ENCODE measurements around the gene RPRD1B. TPM values are rescaled to one million over a fixed set of nuclear protein-coding genes. Genes with fewer than 3 reads are reported as not detected.

RPRD1B gene
- total RNA-seq, 1 donor, result 36.3 TPM

DNA sequence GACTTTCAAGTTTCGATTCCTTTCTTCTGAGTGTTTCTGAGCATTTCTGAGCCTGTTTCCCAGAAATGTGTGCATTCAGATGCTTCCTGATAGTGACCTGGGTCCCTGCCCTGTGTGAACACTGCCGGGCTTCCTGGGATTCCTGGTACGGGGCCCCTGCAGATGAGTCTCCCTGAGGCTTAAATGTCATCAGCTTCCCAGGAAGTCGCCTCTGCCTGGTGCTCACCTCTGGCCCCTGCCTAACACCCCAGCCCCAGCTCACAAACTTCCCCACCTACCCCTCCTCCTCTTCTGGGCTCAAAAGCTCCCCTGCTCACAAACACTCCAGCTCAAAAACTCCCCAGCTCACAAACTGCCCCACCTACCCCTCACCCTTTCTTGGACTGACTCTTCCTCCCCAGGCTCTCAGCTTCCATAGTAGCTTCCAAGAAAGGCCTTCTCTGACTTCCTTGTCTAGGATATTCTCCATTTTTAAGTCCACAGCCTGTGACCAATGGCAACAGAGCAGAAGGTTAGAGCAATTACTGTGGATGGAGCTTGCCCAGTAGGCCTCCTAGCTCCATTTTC, 89.6 kb downstream of the RPRD1B start:
- DNase-seq (ENCODE audit: low read depth), result peak; percentile 90
- no peak overlapping the region for H3K4me3 ChIP-seq (ENCODE audit: low read depth, low read length)
- TF ChIP-seq, protein P1, sequence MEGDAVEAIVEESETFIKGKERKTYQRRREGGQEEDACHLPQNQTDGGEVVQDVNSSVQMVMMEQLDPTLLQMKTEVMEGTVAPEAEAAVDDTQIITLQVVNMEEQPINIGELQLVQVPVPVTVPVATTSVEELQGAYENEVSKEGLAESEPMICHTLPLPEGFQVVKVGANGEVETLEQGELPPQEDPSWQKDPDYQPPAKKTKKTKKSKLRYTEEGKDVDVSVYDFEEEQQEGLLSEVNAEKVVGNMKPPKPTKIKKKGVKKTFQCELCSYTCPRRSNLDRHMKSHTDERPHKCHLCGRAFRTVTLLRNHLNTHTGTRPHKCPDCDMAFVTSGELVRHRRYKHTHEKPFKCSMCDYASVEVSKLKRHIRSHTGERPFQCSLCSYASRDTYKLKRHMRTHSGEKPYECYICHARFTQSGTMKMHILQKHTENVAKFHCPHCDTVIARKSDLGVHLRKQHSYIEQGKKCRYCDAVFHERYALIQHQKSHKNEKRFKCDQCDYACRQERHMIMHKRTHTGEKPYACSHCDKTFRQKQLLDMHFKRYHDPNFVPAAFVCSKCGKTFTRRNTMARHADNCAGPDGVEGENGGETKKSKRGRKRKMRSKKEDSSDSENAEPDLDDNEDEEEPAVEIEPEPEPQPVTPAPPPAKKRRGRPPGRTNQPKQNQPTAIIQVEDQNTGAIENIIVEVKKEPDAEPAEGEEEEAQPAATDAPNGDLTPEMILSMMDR (IDR thresholded peaks at IDR 0.05; ENCODE audit: insufficient read depth, low read depth, low read length), result no peak

DNA sequence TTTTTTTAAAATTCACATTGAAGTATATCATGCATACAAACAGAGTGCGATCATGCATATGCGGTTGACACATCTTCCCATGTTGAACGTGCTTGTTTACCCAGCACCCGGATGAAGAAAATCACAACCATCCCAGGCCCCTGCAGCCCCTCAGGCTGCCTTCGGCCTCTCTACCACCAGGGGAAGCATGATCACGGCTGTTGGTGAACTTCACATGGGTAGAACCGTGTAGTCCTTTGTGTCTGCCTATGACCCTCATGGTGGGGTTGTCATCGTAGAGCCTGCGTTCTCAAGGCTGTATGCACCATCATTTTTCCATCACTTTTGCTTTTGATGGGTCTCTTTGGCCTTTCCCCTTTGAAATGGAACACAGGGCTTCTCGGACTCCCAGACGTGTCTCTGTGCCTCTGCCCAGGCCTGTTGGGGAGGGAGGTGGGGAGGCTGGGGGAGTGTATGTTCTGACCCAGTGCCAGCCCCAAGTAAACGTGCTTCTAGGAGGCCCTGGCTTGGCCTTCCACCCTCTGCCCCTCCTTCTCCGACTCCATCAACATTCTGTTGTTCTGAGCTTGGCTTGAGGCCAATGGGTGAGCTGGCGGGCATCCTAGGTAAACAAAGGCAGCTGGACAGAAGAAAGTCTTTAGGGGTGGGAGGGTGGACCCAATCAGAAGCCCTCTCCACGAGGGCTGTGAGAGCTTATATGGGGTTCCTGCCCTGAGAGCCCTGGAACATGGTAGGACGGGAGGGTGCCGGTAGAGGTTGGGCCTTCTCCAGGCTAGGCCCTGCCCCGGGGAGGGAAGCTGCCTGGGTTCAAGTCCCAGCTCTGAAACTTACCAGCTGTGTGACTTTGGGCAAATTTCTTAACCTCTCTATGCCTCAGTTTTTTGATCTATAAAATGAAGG, 91.9 kb downstream of the RPRD1B start:
- TF ChIP-seq, protein P1 (IDR thresholded peaks at IDR 0.05; ENCODE audit: insufficient read depth, low read depth, low read length), result peak; percentile 21
- DNase-seq (ENCODE audit: low read depth), result peak; percentile 64

DNA sequence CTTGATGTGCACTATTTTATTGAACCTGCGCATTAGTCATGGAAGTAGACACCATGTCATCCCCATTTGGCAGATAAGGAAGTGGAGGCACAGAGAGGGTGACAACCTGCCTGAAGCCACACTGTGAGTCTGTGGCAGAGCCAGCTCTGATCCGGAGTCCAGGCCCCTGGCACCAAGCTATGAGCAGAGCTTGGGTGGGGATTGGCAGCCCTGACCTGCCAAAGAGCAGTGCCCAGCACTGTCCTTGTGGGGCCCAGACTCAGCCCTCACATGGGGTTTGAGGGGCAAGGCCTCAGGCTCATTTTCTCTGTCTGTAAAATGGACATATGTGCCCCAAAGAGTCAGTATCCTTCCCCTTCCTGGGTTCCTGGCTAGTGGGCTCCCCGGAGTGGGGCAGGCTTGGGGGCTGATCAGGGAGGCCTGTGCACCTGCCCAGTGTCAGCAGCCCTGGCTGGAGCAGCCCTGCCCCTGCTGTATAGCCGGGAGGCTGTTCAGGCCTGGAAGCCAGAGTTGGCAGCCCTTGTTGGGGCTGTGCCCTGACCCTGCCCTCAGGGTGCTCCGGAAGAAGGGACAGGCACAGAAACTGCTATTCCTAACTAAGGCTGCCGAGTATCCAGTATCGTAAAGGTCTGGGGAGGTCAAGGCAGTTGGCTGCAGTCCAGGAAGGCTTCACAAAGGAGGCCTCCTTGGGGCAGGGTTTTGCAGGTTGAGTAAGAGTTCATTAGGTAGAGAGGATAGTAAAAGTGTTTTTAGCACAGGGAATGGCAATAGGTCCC, 92.8 kb downstream of the RPRD1B start:
- TF ChIP-seq, protein P1 (IDR thresholded peaks at IDR 0.05; ENCODE audit: insufficient read depth, low read depth, low read length), result no peak
- DNase-seq (ENCODE audit: low read depth), result peak; percentile 71
- H3K4me3 ChIP-seq (ENCODE audit: low read depth, low read length), result no peak overlapping the region

More for the DNA sequence above, 91.9 kb downstream of the RPRD1B start:
- H3K4me3 ChIP-seq (ENCODE audit: low read depth, low read length), result no peak overlapping the region

DNA sequence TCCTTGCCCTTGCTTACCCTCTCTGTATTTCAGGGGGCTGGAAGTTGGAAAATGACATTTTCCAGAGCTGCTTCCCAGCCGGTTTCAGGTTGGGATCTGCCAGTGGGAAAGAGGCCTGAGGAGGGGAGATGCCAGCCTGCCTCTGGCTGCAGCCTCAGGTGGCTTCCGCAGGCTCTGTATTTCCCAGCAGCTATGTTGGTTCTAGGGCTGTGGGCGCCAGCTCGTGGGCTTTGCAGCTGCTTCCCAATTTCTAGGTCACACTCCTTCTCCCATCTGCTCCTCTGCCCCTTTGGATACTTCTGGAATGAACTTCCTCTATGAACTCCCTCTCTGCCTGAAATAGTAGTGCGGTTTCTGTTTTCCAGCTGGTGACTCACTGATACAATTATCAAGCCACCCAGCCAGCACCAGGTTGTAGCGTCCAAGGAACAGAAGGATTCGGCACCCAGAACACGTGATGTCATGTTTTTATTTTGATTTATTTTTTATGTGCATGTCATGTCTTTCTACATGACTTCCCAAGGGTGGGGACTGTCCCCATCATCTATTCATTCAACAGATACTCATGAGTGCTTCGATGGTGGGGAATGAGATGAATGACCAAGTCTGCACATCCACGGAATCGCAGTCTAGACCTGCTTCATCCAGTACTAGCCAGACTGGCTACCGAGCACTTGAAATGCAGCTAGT, 93.5 kb downstream of the RPRD1B start:
- DNase-seq (ENCODE audit: low read depth), result peak; percentile 93
- TF ChIP-seq, protein P1 (IDR thresholded peaks at IDR 0.05; ENCODE audit: insufficient read depth, low read depth, low read length), result no peak
- no peak overlapping the region for H3K4me3 ChIP-seq (ENCODE audit: low read depth, low read length)

DNA sequence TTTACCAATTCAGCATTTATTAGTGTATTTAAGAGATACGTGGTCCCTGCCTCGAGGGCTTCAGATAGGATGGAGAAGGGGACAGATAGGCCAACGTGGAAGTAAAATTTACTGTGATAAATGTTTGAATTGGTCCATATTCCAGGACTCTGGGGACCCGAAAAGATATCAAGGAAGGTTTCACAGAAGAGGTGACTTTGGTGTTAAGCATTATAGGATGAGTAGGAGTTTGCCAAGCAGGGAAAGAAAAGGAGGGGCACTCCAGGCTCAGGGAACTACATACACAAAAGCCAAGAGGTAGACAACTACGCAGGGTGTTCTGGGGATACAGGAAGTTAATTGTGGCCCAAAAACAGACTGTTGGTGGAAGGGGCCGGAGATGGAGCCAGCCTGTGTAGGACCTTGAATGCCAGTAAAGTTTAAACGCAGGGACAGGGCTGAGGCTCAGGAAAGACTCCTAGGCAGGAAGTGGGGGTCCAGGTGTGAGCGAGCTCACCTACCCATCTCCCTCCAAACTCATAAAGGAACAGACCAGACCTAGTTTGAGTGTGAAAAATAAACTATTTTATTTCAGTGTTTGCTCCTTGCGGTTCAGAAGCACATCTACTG, 94.5 kb downstream of the RPRD1B start:
- TF ChIP-seq, protein P1 (IDR thresholded peaks at IDR 0.05; ENCODE audit: insufficient read depth, low read depth, low read length), result no peak
- no peak for DNase-seq (ENCODE audit: low read depth)
- no peak overlapping the region for H3K4me3 ChIP-seq (ENCODE audit: low read depth, low read length)

DNA sequence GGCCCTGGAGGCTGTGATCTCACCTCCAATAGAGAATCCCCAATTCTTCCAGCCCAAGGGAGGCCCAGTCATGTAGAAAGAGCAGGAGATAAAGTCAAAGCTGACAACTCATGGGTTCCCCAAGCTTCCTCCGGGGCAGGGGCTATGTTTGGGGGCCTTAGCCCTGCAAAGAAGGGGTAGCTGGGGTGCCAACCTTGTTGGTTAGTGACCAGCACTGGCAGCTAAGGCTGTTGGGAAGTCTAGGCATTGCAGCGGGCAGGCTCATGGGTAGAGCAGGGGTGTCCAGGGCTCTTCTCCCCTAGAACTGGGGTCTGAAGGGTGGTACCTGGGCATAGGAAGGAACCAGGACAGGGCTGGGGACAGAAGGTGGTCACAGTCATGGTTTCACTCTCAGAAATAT, 95.1 kb downstream of the RPRD1B start:
- TF ChIP-seq, protein P1 (IDR thresholded peaks at IDR 0.05; ENCODE audit: insufficient read depth, low read depth, low read length), result no peak
- no peak for DNase-seq (ENCODE audit: low read depth)
- no peak overlapping the region for H3K4me3 ChIP-seq (ENCODE audit: low read depth, low read length)
